UCSD-AML1 (cell line): ENCODE measurements around the gene HYLS1.

Experiments used
- DNase-seq: peaks from one replicate; lab custom pipeline; 2025; ENCODE audit not compliant: unreplicated experiment; lab: John Stamatoyannopoulos, UW

Gene HYLS1

DNA sequence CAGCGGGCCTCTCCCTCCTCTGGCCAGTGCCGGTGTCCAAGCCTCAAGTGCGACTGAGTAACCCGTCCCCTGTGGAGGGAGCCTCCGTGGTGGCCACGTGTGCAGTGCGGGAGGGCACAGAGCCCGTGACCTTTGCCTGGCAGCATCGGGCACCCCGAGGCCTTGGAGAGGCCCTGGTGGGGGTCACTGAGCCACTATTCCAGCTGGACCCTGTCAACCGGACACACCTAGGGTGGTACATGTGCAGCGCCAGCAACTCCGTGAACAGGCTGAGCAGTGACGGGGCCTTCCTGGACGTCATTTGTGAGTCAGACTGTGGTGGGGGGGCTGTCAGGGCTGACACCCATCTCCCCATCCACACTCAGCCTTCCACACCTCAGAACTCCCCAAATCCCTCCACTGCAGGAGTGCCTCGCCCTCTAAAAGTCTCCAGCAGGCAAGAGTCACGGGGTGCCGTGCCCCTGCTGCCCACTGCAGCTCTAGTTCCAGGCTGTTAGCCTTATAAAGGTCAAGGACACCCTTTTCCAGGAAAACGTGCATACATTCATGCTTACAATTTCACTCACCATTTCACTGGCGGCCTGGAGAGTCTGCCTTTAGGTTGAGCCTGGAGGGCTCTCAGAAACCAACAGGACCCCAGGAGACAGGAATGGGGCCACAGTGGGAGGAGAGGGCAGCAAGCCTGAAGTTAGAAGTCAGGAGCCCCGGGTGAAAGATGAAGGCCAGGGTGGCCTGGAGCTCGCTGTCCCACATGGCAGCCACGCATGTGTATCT, 61.0 kb downstream of the HYLS1 start:
- no peak for DNase-seq

DNA sequence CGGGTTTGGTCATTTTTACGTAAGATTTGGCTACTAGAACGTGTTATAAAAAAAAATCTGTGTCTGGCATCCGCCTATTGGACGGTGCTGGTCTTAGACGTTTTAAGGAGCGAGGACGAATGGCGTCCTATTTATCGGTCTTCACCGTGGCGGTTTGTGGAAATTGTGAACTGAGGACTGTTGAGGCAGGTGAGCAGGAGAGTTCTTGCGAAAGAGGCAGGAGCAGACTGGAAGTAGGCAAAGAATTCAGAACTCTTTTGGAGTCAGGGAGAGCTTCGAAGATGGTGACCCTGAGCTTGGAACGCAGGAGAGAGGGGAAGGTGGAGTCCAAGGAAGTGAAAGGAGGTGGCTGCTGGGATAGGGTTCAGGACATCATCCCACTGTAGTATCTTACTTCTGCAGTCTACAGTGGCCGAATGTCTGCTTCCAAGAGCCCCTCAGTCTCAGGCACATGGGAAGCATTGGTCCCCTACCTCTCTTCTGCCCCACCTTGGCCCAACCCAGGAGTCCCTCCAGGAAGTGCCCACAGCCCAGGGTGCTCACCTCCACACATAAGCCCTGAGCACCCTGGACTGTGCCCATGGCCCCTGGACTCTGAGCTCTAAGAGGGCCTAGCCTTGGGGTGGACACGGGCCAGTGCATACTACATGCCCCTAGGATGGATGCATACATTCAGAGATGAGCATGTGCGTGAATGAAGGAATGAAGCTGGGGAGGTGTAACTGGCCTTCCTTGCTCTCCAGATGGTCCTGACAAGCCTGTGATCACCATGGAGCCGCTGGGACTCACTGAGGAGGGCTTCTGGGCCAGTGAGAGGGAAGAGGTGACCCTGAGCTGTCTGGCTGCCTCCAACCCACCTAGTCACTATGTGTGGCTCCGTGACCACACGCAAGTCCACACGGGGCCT, 62.1 kb downstream of the HYLS1 start:
- no peak for DNase-seq

DNA sequence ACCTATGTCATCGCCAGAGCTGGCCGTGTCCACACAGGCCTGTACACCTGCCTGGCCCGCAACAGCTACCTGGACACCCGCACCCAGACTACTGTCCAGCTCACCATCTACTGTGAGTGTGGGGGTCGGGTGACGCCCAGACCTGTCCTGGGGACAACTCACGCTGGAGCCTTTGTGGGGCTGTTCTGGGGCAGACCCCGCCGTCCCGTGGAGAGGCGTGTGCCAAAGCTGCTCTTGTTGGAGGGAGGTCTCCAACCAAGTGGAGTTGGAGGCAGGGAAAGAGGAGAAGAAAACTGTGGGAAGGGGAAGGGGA, 62.7 kb downstream of the HYLS1 start:
- DNase-seq = no peak
